Astrocyte (in vitro differentiated cells and primary cell): ENCODE measurements around the gene PSAT1. TPM values are rescaled to one million over a fixed set of nuclear protein-coding genes. Genes with fewer than 3 reads are reported as not detected.

ENCODE experiments used
- DNase-seq: peaks from one replicate; pipeline ENCODE4 v3.0.0-alpha.2; 2010; ENCODE audit warnings: low read depth
- FAIRE-seq: peaks from 2 replicates; lab custom pipeline; 2011; peaks lifted over from hg19 to GRCh38; lab: Jason Lieb, UNC
- H2AFZ ChIP-seq: 2 replicates; pipeline ENCODE4 v1.6.0; 2012; ENCODE audit warnings: low read depth, low read length, inconsistent platforms
- H3K27ac ChIP-seq: 2 replicates; pipeline ENCODE4 v1.5.1; 2011; ENCODE audit warnings: low read depth, low read length, inconsistent platforms
- H3K27me3 ChIP-seq: 2 replicates; pipeline ENCODE4 v1.6.0; 2011; ENCODE audit warnings: low read length, inconsistent platforms; ENCODE audit not compliant: insufficient read depth
- H3K36me3 ChIP-seq: 2 replicates; pipeline ENCODE4 v1.5.1; 2011; ENCODE audit warnings: low read length, inconsistent platforms; ENCODE audit not compliant: insufficient read depth
- H3K4me1 ChIP-seq: 2 replicates; pipeline ENCODE4 v1.5.1; 2011; ENCODE audit warnings: low read length, inconsistent platforms; ENCODE audit not compliant: insufficient read depth
- H3K4me2 ChIP-seq: 2 replicates; pipeline ENCODE4 v1.6.0; 2012; ENCODE audit warnings: low read length, inconsistent platforms
- H3K4me3 ChIP-seq: 2 replicates; pipeline ENCODE4 v1.5.1; 2011; ENCODE audit warnings: low read depth, mild to moderate bottlenecking, low read length, inconsistent platforms; ENCODE audit not compliant: insufficient read depth
- H3K79me2 ChIP-seq: 2 replicates; pipeline ENCODE4 v1.6.0; 2012; ENCODE audit warnings: mild to moderate bottlenecking, low read length, inconsistent platforms; ENCODE audit not compliant: insufficient read depth
- H3K9ac ChIP-seq: 2 replicates; pipeline ENCODE4 v1.6.0; 2012; ENCODE audit warnings: mild to moderate bottlenecking, low read length, inconsistent platforms
- H3K9me3 ChIP-seq: 2 replicates; pipeline ENCODE4 v1.5.1; 2012; ENCODE audit warnings: low read depth, mild to moderate bottlenecking, low read length, inconsistent platforms; ENCODE audit not compliant: insufficient read depth
- H4K20me1 ChIP-seq: 2 replicates; pipeline ENCODE4 v1.6.0; 2012; ENCODE audit warnings: low read length, inconsistent platforms; ENCODE audit not compliant: insufficient read depth
- H3K27ac Mint-ChIP-seq: one replicate; pipeline ENCODE4 v1.8.0; 2021; ENCODE audit warnings: mild to moderate bottlenecking, mixed read lengths; ENCODE audit not compliant: unreplicated experiment
- H3K27me3 Mint-ChIP-seq: one replicate; pipeline ENCODE4 v1.8.0; 2021; ENCODE audit warnings: low read depth, mixed read lengths; ENCODE audit not compliant: unreplicated experiment
- H3K36me3 Mint-ChIP-seq: one replicate; pipeline ENCODE4 v1.8.0; 2021; ENCODE audit warnings: low read depth, mixed read lengths; ENCODE audit not compliant: unreplicated experiment
- H3K4me1 Mint-ChIP-seq: one replicate; pipeline ENCODE4 v1.8.0; 2021; ENCODE audit warnings: low read depth, mixed read lengths; ENCODE audit not compliant: unreplicated experiment
- H3K4me3 Mint-ChIP-seq: one replicate; pipeline ENCODE4 v1.8.0; 2021; ENCODE audit warnings: mild to moderate bottlenecking, moderate library complexity, mixed read lengths; ENCODE audit not compliant: unreplicated experiment
- H3K9me3 Mint-ChIP-seq: one replicate; pipeline ENCODE4 v1.8.0; 2021; ENCODE audit warnings: mild to moderate bottlenecking, mixed read lengths; ENCODE audit not compliant: unreplicated experiment
- CTCF ChIP-seq: IDR thresholded peaks from 2 replicates; pipeline ENCODE4 v1.5.1; 2011; ENCODE audit warnings: low read depth, mild to moderate bottlenecking, inconsistent platforms, low read length, moderate library complexity; ENCODE audit not compliant: insufficient read depth
- EZH2 ChIP-seq: IDR thresholded peaks from 2 replicates; pipeline ENCODE4 v1.6.1; 2012; ENCODE audit warnings: mild to moderate bottlenecking, low read length, inconsistent platforms; ENCODE audit not compliant: insufficient read depth
- total RNA-seq: library from RNA; stranded (reverse); gene quantifications from 2 replicates; pipeline ENCODE4 v1.2.1, GENCODE V29; 2021

The PSAT1 gene
- total RNA-seq, 1 donor from 2014 or later: 335 TPM

GRCh38 chr9:78286125-78286524 lies 10.8 kb upstream of the PSAT1 start:
- no peak overlapping the region for H3K9ac ChIP-seq
- no peak overlapping the region for H3K4me3 ChIP-seq
- no peak for FAIRE-seq
- Mint-ChIP-seq H3K27ac (no peak overlapping the region), H3K27me3 (peaks cover 5% of the 10 kb centered on the region), H3K4me1 (peaks cover 12% of the 10 kb centered on the region), H3K36me3 (no peaks in the 10 kb centered on the region), H3K9me3 (peaks cover 5% of the 10 kb centered on the region), H3K4me3 (no peak overlapping the region)
- no peaks in the 10 kb centered on the region for H3K4me1 ChIP-seq
- no peak for TF ChIP-seq EZH2
- TF ChIP-seq CTCF: no peak
- no peak for DNase-seq
- no peaks in the 10 kb centered on the region for H4K20me1 ChIP-seq
- no peaks in the 10 kb centered on the region for H3K9me3 ChIP-seq
- H3K27ac ChIP-seq: no peak overlapping the region
- H3K27me3 ChIP-seq: peaks cover 2% of the 10 kb centered on the region
- no peak overlapping the region for H3K4me2 ChIP-seq
- no peaks in the 10 kb centered on the region for H3K36me3 ChIP-seq
- no peak overlapping the region for H2AFZ ChIP-seq
- H3K79me2 ChIP-seq: no peaks in the 10 kb centered on the region

GRCh38 chr9:78286946-78287388 lies 10.0 kb upstream of the PSAT1 start:
- Histone ChIP-seq H3K4me2 (no peak overlapping the region), H3K36me3 (no peaks in the 10 kb centered on the region), H2AFZ (no peak overlapping the region), H3K4me1 (no peaks in the 10 kb centered on the region), H3K79me2 (no peaks in the 10 kb centered on the region), H3K9me3 (no peaks in the 10 kb centered on the region), H3K9ac (no peak overlapping the region), H3K27ac (no peak overlapping the region), H4K20me1 (no peaks in the 10 kb centered on the region), H3K27me3 (peaks cover 2% of the 10 kb centered on the region), H3K4me3 (no peak overlapping the region)
- H3K27ac Mint-ChIP-seq: no peak overlapping the region
- DNase-seq: no peak
- H3K27me3 Mint-ChIP-seq: peaks cover 5% of the 10 kb centered on the region
- H3K9me3 Mint-ChIP-seq: peaks cover 5% of the 10 kb centered on the region
- no peaks in the 10 kb centered on the region for H3K36me3 Mint-ChIP-seq
- no peak for FAIRE-seq
- TF ChIP-seq EZH2 (no peak), CTCF (no peak)
- H3K4me1 Mint-ChIP-seq: peaks cover 6% of the 10 kb centered on the region
- H3K4me3 Mint-ChIP-seq: no peak overlapping the region

GRCh38 chr9:78288214-78288892 lies 8.6 kb upstream of the PSAT1 start:
- Histone ChIP-seq H4K20me1 (no peaks in the 10 kb centered on the region), H3K4me2 (no peak overlapping the region), H3K4me3 (no peak overlapping the region), H3K27me3 (peaks cover 2% of the 10 kb centered on the region), H3K4me1 (no peaks in the 10 kb centered on the region), H3K27ac (no peak overlapping the region), H3K36me3 (no peaks in the 10 kb centered on the region), H3K9ac (no peak overlapping the region), H3K79me2 (no peaks in the 10 kb centered on the region), H3K9me3 (no peaks in the 10 kb centered on the region), H2AFZ (no peak overlapping the region)
- Mint-ChIP-seq H3K27me3 (peaks cover 5% of the 10 kb centered on the region), H3K36me3 (no peaks in the 10 kb centered on the region), H3K27ac (no peak overlapping the region), H3K9me3 (peaks cover 3% of the 10 kb centered on the region), H3K4me1 (peaks cover 5% of the 10 kb centered on the region), H3K4me3 (no peak overlapping the region)
- no peak for TF ChIP-seq CTCF
- DNase-seq (no peak), FAIRE-seq (no peak)
